HG02759 (cell line): ENCODE results near the gene FLYWCH2.
"Not testable (repeated sequence)": the region's sequence is repeated elsewhere in the genome, so short reads cannot be mapped to it uniquely, and the experiment has no call there.

Experiments
- ATAC-seq: cut with Tn5 transposase; IDR thresholded peaks from one replicate; pipeline ENCODE4 v1.9.1; 2021; ENCODE audit warnings: mild to moderate bottlenecking, moderate library complexity; ENCODE audit not compliant: unreplicated experiment

FLYWCH2 gene

GRCh38 chr16:2881783-2882649 is 999 bp upstream of the FLYWCH2 start:
- ATAC-seq, result no peak

- ATAC-seq, result peak; percentile 1
Measured at GRCh38 chr16:2883458-2883908, 468 bp downstream of the FLYWCH2 start.

GRCh38 chr16:2884041-2884451 is 1.0 kb downstream of the FLYWCH2 start:
- ATAC-seq, result no peak

- no peak for ATAC-seq
Measured at GRCh38 chr16:2894231-2894630, 11.2 kb downstream of the FLYWCH2 start.

GRCh38 chr16:2895813-2896212 is 12.8 kb downstream of the FLYWCH2 start:
- ATAC-seq, result no peak

- ATAC-seq, result no peak
Measured at GRCh38 chr16:2896480-2897010, 13.5 kb downstream of the FLYWCH2 start.

- no peak for ATAC-seq
Measured at GRCh38 chr16:2897110-2897509, 14.1 kb downstream of the FLYWCH2 start.

- no peak for ATAC-seq
Measured at GRCh38 chr16:2898831-2899563, 16.0 kb downstream of the FLYWCH2 start.

- no peak for ATAC-seq
Measured at GRCh38 chr16:2899564-2900072, 16.6 kb downstream of the FLYWCH2 start.

GRCh38 chr16:2900526-2901075 is 17.6 kb downstream of the FLYWCH2 start:
- ATAC-seq, result no peak

GRCh38 chr16:2902337-2903130 is 19.5 kb downstream of the FLYWCH2 start:
- no peak for ATAC-seq

- peak; percentile 61 for ATAC-seq
Measured at GRCh38 chr16:2904100-2904921, 21.3 kb downstream of the FLYWCH2 start.

- peak; percentile 17 for ATAC-seq
Measured at GRCh38 chr16:2904922-2905240, 21.9 kb downstream of the FLYWCH2 start.

GRCh38 chr16:2905241-2905987 is 22.4 kb downstream of the FLYWCH2 start:
- ATAC-seq, result peak; percentile 74

GRCh38 chr16:2905988-2906387 is 23.0 kb downstream of the FLYWCH2 start:
- no peak for ATAC-seq

GRCh38 chr16:2907084-2907753 is 24.2 kb downstream of the FLYWCH2 start:
- ATAC-seq, result not testable (repeated sequence)

GRCh38 chr16:2910441-2910969 is 27.5 kb downstream of the FLYWCH2 start:
- no peak for ATAC-seq
